Measurements from ENCODE around the gene TRPM4.
A peak's percentile ranks its signal among the peaks of the same experiment; 100 is the strongest.
"Not testable (repeated sequence)": the region's sequence is repeated elsewhere in the genome, so short reads cannot be mapped to it uniquely, and the experiment has no call there.

TRPM4 gene

DNA sequence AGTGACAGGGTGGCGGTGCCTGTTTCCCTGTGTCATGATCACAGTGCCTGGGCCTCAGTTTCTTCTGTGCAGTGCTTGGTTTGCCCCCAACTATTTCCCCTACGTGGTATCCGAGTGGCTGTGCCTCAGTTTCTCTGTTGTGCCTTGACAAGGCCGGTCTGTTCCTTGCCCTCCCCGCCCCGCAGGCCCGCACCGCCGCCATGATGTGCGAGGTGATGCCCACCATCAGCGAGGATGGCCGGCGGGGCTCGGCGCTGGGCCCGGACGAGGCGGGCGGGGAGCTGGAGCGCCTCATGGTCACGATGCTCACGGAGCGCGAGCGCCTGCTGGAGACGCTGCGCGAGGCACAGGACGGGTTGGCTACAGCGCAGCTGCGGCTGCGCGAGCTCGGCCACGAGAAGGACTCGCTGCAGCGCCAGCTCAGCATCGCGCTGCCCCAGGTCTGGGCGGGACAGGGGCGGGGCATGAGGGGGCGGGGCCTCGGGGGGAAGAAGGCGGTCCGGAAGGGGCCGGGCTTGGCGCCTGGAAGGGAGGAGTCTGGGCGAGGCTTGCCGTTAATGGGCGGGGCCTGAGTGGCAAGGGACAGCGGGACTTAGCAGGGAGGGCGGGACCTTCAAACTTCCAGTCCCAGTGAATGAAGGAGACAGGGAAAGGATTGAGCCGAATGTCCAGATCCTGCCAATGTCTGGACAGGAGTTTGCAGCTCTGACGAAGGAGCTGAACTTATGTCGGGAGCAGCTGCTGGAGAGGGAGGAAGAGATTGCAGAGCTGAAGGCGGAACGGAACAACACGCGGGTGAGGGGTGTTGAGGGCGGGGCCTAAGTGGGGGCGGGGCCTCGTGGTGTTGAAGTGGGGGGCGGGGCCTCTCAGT lies 29.7 kb upstream of the TRPM4 start:
- DNase-seq = peak; percentile 94

DNA sequence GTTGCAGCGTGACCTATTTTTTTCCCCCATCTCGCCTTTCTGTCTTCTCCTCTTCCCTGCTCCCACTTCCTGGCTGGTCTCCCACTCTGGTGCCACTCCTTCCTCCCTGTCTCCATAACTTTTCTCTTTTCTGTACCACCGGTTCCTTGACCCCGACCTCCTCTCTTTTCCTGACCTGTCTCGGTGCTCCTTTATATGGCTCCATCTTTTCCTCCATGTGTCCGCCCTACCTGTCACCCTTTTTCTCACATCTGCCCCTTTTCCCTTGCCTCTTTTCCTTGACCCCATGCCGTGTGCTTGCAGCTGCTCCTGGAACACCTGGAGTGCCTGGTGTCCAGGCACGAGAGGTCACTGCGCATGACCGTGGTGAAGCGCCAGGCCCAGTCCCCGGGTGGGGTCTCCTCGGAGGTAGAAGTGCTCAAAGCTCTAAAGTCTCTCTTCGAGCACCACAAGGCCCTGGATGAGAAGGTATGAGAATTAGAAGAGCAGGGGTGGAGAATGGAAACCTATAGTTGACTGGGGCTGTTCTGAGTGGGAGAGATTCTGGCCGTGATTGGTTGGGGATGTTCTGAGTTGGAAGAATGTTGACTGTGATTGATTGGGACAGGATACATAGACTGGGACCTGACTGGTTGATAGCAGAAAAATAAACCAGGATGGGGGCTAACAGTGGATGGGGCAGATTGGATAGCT lies 28.9 kb upstream of the TRPM4 start:
- no peak for DNase-seq

DNA sequence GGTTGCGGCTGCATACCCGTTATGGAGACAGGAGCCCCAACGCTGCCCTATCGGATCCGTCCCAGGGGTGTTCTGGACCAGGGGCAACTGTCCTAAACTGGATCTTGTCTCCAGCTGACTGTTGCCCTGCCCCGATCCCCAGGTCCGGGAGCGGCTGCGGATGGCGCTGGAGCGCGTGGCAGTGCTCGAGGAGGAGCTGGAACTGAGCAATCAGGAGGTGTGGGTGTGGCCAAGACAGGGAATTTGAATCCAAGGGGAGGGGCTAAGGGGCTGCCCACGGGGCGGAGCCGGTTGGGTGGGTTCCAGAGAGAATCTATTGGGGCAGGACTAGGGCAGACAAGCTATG lies 28.4 kb upstream of the TRPM4 start:
- DNase-seq = no peak

DNA sequence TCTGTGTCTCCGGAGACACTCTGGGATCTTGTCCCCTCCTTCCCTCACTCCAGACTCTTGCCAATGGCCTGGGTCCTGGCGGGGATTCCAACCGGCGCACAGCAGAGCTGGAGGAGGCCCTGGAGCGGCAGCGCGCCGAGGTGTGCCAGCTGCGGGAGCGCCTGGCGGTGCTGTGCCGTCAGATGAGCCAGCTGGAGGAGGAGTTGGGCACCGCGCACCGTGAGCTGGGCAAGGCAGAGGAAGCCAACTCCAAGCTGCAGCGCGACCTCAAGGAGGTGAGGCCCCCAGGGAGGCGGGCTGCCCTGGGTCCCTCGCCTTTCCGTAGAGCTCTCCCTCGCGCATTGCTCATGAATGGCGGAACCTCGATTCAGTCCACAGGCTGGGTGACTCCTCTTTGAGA lies 27.3 kb upstream of the TRPM4 start:
- no peak for DNase-seq

DNA sequence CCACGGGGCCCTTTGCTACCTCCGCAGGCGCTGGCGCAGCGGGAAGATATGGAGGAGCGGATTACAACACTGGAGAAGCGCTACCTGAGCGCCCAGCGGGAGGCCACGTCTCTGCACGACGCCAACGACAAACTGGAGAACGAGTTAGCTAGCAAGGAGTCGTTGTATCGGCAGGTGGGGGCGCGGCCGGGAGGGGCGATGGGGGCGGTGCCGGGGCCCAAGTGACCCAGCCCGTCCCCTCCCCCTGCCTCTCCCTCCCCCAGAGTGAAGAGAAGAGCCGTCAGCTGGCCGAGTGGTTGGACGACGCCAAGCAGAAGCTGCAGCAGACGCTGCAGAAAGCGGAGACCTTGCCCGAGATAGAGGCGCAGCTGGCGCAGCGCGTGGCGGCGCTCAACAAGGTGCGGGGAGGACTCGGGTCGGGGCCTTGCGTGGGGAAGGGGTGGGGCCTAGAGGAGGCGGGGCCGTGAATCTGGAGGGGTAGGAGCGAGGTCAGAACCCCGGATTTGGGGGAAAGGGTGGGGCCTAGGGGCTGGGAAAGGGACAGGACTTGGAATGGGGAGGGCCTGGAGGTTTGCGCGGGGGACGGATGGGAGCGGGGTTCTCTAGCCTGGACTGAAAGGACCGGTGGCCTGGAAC lies 24.5 kb upstream of the TRPM4 start:
- DNase-seq = peak in 1 of 2 donors; percentile 45

DNA sequence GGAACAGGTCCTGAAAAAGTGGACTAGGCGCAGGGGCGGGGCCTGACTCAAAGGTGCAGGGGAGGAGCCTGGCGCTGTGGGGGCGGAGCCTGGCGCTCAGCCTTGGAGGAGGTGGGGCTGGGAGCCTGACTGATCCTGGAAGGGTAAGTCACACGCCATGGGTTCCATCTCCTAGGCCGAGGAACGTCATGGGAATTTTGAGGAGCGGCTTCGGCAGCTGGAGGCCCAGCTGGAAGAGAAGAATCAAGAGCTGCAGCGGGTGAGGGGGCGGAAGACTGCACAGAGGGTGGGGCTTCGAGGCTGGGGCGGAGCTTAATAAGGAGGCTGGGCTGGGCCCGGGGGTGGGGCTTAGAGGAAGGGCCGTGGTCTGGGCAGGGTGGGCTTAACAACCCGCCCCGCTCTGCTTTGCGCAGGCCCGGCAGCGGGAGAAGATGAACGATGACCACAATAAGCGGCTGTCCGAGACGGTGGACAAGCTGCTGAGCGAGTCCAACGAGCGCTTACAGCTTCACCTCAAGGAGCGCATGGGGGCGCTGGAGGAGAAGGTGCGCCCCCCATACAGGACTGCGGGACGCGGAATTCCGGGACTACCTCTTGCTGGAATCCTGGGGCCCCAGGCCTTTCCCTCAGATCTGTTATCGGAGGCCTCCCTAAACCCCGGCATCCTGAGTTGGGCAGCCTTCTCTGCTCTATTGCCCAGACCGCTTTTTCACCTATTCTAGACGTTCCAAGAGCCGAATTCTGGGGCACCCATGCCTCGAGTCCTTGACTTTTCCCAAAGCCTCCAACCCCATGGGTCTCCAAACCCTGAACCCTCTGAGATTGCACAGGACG lies 23.8 kb upstream of the TRPM4 start:
- peak in 1 of 2 donors; percentile 53 for DNase-seq

DNA sequence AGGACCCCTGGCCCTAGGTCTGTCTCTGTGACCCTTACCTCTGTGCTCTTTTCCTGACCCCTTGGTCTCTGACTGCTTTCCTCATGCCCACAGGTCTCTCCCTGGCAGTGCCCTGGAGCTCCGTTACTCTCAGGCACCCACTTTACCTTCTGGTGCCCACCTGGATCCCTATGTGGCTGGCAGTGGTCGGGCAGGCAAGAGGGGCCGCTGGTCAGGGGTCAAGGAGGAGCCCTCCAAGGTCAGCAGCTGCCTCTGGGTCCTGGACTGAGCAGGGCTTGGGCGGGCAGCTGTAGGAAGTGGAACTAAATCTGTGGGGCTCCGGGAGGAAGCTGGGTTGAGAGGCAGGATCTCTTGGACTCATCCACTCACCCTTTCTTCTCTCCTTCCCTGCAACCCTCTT lies 21.9 kb upstream of the TRPM4 start:
- DNase-seq = no peak

DNA sequence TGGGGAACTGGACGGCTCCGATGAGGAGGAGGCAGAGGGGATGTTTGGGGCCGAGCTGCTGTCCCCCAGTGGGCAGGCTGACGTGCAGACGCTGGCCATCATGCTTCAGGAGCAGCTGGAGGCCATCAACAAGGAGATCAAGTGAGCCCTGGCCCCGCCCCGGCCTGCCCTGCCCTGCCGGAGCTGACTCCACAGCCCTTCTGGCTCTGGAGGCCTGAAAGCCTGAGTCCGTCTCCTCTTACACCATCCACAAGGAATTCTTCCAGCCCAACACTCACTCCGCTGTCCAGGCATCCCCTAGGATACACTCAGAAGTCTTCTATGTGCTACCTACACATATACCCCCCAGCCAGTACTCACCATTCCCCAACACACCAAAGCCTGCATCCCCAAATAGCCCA lies 20.8 kb upstream of the TRPM4 start:
- no peak for DNase-seq

DNA sequence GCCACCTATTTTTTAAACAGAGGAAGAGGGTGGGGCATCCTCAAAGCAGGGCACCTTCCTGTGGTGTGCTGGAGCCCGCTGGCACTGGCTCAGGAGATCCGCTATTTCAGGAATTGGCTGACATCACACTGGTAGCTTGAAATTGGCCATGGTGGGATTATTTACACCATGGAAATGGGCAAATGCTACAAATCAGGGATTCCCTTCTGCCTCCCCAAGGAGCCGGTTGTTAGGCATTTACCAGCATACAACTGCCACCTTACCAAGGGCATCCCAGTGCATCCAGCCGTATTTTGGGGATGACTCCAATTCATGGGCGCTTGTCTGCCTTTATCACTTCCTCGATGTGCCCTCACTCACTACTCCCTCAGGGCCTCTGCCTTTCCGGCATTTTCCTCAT lies 16.6 kb upstream of the TRPM4 start:
- no peak for DNase-seq

DNA sequence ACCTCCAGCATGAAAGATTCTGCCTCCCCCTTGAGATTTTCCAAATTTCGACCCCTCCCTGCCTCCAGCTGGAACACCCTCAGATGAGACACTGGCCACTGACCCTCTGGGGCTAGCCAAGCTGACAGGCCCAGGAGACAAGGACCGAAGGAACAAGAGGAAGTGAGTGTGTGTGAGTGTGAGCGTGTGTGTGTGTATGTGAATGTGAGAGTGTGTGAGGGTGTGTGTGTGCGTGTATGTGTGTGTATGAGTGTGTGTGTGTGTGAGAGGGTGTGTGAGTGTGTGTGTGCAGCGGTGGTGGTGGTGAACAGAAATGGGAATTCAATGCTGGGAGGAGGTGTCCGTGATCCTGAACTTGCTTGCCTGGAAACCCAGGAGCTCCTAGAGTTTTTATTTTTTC lies 16.2 kb upstream of the TRPM4 start:
- DNase-seq = no peak

DNA sequence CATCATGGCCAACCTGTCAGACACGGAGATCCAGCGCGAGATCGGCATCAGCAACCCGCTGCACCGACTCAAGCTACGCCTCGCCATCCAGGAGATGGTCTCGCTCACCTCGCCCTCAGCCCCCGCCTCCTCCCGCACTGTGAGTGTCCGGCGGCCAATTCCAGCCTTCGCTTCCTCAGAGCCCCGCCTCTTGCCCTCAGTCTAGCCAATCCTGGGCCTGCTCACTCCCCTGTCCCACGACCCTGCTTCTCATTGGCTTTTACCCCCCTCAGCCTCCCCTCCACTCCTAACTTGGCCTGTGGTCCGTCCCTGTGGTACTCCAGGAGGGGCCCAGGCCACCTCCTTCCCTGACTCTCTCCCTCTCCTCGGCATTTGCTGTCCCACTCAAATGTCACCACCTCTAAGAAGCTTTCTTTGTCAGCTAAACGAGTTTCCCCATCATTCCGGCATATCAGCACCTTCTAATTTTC lies 14.7 kb upstream of the TRPM4 start:
- peak in 1 of 2 donors; percentile 46 for DNase-seq

DNA sequence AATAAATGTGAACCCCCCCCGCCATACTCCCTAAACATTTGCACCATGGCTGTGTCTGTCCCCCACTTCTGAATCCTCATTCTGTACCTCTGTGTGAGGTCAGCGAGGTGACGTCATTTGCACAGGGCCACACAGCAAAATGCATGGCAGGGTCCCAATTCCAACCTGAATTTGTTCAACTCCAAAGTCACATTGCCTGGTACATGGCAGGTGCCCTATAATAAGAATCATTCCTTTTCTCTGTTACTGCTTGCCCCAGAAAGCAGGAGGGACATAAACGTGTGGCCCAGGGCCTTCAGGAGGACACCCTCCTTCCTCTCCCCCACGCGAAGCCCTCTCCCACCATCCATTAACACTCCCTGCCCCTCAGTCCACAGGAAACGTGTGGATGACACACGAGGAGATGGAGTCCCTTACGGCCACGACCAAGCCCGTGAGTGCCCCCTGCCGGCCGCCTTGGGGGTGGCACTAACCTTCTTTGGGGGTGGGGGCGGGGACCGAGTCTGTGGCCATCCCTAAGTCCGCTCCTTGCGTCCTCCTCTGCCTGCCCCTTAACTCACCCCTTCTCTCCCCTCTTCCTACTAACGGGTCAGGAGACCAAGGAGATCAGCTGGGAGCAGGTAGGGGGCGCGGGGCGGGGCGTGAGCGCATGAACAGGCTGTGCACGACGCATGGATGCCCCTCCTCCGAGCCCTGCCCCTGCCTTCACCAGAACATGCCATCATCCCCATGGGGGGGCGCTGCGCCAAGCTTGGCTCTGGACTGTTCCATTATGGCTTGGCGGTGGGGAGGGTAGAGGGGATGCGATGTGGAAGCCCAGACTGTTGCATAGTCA lies 11.8 kb upstream of the TRPM4 start:
- peak; percentile 71 to 79 for DNase-seq

DNA sequence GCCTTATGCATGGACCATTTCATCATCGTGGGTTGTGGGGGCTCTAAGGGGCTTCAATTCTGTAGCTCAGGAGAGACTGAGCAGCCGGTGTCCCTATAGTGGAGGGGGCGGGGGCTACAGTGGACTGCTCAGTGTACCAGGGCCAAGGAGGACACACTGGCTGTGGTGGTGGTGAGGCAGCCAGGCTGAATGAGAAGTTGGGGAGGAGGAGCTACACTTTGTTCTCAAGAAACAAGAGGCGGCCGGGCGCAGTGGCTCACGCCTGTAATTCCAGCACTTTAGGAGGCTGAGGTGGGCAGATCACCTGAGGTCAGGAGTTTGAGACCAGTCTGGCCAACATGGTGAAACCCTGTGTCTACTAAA lies 11.2 kb upstream of the TRPM4 start:
- not testable (repeated sequence) for DNase-seq

DNA sequence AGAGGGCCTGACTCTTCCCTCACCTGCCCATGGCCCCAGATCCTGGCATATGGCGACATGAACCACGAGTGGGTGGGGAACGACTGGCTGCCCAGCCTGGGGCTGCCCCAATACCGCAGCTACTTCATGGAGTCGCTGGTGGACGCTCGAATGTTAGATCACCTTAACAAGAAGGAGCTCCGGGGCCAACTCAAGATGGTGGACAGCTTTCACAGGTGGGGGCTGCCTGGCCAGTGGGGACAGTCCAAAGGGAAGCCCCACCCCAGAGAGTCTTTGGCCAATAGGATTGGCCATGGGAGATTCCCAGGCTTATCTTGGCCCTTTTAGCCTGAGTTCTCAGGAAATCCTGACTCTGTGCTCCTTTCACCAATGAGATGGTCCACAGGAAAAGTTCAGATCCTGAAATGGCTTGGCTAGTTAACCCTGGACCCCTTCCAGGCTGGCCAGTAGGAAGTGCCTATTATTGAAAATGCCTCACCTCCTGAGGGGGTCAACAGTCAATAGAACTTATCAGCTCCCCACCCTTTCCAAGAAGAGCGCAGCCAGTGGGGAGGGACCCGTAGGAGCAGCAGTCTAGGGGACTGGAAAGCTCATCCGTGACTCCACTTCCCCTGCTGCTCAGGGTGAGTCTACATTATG lies 9.4 kb upstream of the TRPM4 start:
- DNase-seq = no peak

DNA sequence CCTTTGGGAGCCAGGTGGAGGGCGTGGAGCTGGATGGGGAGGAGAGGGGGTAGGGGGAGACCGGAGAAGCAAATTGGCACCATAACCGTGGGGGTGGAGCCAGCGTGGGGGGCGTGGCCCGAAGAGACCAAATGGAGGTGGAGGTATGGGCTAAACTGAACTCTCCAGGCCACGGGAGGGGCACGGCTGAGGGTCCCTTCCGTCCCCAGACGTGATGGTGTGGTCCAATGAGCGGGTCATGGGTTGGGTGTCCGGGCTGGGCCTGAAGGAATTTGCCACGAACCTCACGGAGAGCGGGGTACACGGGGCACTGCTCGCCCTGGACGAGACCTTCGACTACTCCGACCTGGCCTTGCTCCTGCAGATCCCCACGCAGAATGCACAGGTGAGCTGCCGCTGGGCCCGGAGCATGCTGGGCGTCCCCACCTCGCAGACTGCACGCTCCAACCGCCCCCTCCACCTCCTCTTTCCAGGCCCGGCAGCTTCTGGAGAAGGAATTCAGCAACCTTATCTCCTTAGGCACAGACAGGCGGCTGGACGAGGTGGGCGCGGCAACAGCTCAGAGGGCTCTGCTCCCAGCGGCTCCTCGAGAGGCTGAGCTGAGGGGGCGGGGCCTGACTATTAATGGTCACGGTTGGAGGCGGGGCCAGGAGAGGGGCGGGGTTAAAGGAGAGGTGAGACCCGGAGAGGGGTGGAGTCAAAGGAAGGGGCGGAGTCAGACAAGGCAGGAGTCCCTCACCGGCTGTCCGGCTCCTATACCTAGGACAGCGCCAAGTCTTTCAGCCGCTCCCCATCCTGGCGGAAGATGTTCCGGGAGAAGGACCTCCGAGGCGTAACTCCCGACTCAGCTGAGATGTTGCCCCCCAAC lies 8.6 kb upstream of the TRPM4 start:
- DNase-seq = peak; percentile 75 to 78

DNA sequence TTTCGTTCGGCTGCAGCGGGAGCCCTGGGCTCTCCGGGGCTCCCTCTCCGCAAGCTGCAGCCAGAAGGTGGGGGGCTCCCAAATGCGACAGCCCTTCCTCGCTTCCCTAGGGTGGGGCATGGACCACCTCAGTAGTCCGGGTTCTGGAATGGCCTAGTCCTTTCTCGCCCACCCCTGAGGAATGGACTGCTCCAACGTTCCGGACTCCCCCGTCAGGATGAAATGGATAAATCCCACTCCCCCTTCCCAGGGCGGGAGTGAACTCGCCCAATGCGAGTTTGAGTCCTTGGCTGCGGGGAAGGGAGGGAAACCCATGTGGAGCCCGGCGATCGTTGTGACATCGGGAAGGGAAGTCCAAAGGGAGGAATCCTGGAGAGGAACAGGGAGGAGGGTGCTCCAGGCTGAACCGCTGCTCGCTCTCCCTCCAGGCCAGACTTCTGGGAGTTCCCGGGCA lies 7.9 kb upstream of the TRPM4 start:
- DNase-seq = no peak

DNA sequence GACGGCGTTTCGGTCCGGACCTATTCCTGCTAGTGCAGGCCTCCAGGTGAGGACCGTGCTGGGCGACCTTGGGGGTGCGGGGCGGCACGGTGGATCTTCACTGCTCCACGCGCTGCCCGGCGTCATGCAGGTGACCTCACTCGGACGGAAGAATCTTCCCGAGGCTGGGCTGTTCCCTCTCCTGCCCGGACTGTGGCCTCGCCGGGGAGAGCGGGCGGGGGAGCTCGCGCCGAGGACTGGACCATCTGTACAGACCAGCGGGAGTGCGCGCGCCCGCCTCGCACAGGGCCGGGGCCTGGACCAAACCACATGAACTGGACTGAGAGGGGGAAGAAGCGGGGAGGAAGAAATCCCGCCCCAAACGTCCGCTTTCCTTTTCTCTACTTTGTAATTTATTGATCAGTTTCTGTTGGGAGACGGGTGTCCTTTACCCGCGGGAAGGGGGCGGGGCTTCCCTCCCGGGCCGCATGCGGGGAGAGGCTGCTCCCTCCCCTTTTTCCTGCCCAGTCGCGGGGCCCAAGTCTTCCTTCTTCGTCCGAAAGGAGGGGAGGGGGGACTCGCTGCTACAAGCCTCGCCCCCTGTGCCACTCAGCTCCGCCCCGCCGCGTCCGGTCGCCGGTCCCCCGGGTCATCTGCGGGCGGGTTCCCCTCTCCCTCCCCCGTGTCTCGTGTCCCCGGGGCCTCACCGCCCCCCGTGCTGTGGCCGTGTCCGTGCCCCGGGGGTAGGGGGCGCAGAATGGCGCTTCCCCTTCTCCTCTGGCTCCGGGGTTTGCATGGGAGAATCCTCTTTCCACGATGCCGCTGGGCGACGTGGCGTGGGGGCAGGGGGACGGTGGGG lies 7.3 kb upstream of the TRPM4 start:
- DNase-seq = peak; percentile 28 to 33

DNA sequence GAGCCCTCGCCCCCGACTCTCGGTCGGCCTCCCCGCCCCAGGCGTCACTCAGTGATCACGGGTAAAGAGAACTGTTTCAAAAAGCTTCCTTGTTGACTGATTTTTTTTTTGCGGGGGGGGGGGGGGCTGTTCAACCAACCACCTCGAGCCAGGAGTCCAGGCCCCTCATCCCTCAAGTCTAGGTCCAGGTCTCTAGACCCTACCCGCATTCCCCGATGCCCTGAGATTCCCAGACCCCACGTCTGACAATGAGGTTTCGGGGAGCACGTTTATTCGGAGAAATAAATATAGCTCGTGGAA lies 6.7 kb upstream of the TRPM4 start:
- DNase-seq = no peak

DNA sequence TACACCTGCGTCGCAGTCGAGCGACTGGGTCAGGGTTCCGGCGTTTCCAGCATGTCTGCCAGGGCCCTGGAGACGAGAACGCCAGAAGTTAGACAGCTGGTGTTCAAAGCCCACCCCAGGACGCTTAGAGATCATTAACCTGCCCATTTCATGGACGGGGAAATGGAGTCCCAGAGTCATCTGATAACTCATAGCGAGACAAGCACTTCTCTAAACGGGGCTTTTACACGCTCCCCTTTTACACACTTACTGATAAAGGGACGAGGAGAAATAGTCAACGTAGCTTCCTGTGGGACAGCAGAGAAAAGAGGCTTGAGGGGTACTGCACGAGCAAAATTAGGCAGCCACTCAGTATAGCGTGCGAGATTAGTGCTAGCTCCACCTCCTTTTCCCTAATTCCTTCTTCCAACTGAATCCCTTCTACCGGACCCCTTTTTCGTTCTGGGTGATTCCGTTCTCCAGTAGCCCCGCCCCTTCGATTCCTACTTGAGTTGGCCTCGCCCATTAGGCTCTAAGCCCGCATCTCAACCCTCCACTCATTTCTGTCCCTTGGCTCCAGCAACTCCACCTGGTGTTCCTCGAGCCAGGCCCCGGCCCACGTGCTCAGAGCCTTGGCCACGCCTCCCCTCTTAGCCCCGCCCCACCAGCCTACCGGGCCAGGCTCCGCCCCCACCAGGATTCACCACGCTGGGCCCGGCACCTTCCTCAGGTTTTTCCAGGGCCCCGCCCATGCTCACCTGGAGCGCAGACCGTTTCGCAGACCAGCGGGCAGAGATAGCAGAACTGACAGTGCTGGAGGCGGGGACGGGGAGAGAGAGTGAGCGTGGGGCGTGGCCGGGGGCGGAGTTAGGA lies 6.1 kb upstream of the TRPM4 start:
- peak; percentile 12 to 29 for DNase-seq

Measured in activated CD4-positive, alpha-beta T cell treated with anti-CD3 and anti-CD28 coated beads for 4 hours (primary cell).